Liver (tissue), 9 donors: ENCODE measurements around the gene SHFL. TPM values are rescaled to one million over a fixed set of nuclear protein-coding genes. Genes with fewer than 3 reads are reported as not detected.

Experiments used
- DNase-seq: peaks from one replicate; pipeline ENCODE4 v3.0.0-alpha.2; 2017; ENCODE audit warnings: low spot score
- H3K27ac ChIP-seq, 2 donors: one replicate each; pipeline ENCODE4 v1.7.0; 2013; ENCODE audit warnings: inconsistent platforms in 2 of 2, low read length in 2 of 2, control low read depth in 1 of 2, low read depth in 1 of 2, mild to moderate bottlenecking in 1 of 2
- H3K27me3 ChIP-seq, 4 donors: one replicate each; pipeline versions ENCODE4 v1.6.1 to v1.7.0; 2013; ENCODE audit warnings: low read length in 3 of 4, inconsistent platforms in 1 of 4, mild to moderate bottlenecking in 1 of 4, moderate library complexity in 1 of 4; ENCODE audit not compliant: control insufficient read depth in 4 of 4, insufficient read depth in 4 of 4
- H3K36me3 ChIP-seq, 4 donors: one replicate each; pipeline versions ENCODE4 v1.6.1 to v1.7.0; 2013; ENCODE audit warnings: low read length in 3 of 4, mild to moderate bottlenecking in 3 of 4, low read depth in 1 of 4, moderate library complexity in 1 of 4; ENCODE audit not compliant: control insufficient read depth in 4 of 4, insufficient read depth in 3 of 4
- H3K4me1 ChIP-seq, 4 donors: one replicate each; pipeline versions ENCODE4 v1.6.1 to v1.7.0; 2013; ENCODE audit warnings: low read length in 3 of 4, mild to moderate bottlenecking in 3 of 4, moderate library complexity in 1 of 4; ENCODE audit not compliant: control insufficient read depth in 4 of 4, insufficient read depth in 4 of 4
- H3K4me3 ChIP-seq, 3 donors: one replicate each; pipeline versions ENCODE4 v1.6.1 to v1.7.0; 2013; ENCODE audit warnings: low read length in 3 of 3, control low read depth in 1 of 3, low read depth in 1 of 3, mild to moderate bottlenecking in 1 of 3
- H3K9ac ChIP-seq, 2 donors: one replicate each; pipeline ENCODE4 v1.7.0; 2013; ENCODE audit warnings: low read length in 2 of 2, mild to moderate bottlenecking in 2 of 2, moderate library complexity in 2 of 2, control low read depth in 1 of 2, low read depth in 1 of 2
- H3K9me3 ChIP-seq, 4 donors: one replicate each; pipeline versions ENCODE4 v1.6.1 to v1.7.0; 2013; ENCODE audit warnings: low read length in 3 of 4; ENCODE audit not compliant: control insufficient read depth in 4 of 4
- ATF3 ChIP-seq: IDR thresholded peaks from 2 replicates; pipeline ENCODE4 v1.6.1; 2016; ENCODE audit warnings: antibody characterized with exemption
- CTCF ChIP-seq: fragments of 150-350 bp; IDR thresholded peaks from 2 replicates; pipeline ENCODE4 v1.5.1; 2017; ENCODE audit warnings: improper control_type of control experiment, low read depth, low read length; ENCODE audit not compliant: missing input control
- EGR1 ChIP-seq, 2 donors: IDR thresholded peaks; 2 replicates each; pipeline ENCODE4 v1.6.1; 2016 to 2018; ENCODE audit warnings: antibody characterized with exemption in 2 of 2, low read depth in 2 of 2
- FOXA1 ChIP-seq: IDR thresholded peaks from 2 replicates; pipeline ENCODE4 v1.6.1; 2016; ENCODE audit warnings: antibody characterized with exemption
- FOXA2 ChIP-seq: IDR thresholded peaks from 2 replicates; pipeline ENCODE4 v1.6.1; 2016; ENCODE audit warnings: antibody characterized with exemption
- GABPA ChIP-seq, 2 donors: IDR thresholded peaks in 1 of 2; conservative IDR thresholded peaks in 1 of 2; 2 replicates each; pipeline ENCODE4 v1.6.1; 2016; ENCODE audit warnings: antibody characterized with exemption in 2 of 2, mild to moderate bottlenecking in 1 of 2, moderate library complexity in 1 of 2
- HNF4A ChIP-seq, 2 donors: conservative IDR thresholded peaks; 2 replicates each; pipeline ENCODE4 v1.6.1; 2016; ENCODE audit warnings: antibody characterized with exemption in 2 of 2, mild to moderate bottlenecking in 2 of 2
- HNF4G ChIP-seq: IDR thresholded peaks from 2 replicates; pipeline ENCODE4 v1.6.1; 2016; ENCODE audit warnings: antibody characterized with exemption
- JUND ChIP-seq, 2 donors: IDR thresholded peaks; 2 replicates each; pipeline ENCODE4 v1.6.1; 2016; ENCODE audit warnings: antibody characterized with exemption in 2 of 2
- NR2F2 ChIP-seq: IDR thresholded peaks from 2 replicates; pipeline ENCODE4 v1.6.1; 2016; ENCODE audit warnings: antibody characterized with exemption
- RAD21 ChIP-seq, 2 donors: IDR thresholded peaks; 2 replicates each; pipeline ENCODE4 v1.6.1; 2016; ENCODE audit warnings: antibody characterized with exemption in 2 of 2, mild to moderate bottlenecking in 2 of 2
- RXRA ChIP-seq, 2 donors: IDR thresholded peaks; 2 replicates each; pipeline ENCODE4 v1.6.1; 2017 to 2018; ENCODE audit warnings: antibody characterized with exemption in 2 of 2, mild to moderate bottlenecking in 1 of 2
- SP1 ChIP-seq: IDR thresholded peaks from 2 replicates; pipeline ENCODE4 v1.6.1; 2018; ENCODE audit warnings: antibody characterized with exemption, mild to moderate bottlenecking
- TAF1 ChIP-seq: conservative IDR thresholded peaks from 2 replicates; pipeline ENCODE4 v1.6.1; 2016; ENCODE audit warnings: antibody characterized with exemption, mild to moderate bottlenecking
- YY1 ChIP-seq: IDR thresholded peaks from 2 replicates; pipeline ENCODE4 v1.6.1; 2016; ENCODE audit warnings: antibody characterized with exemption, mild to moderate bottlenecking
- ZBTB33 ChIP-seq: IDR thresholded peaks from 2 replicates; pipeline ENCODE4 v1.6.1; 2016; ENCODE audit warnings: antibody characterized with exemption
- WGBS: extraction: QIAGEN DNeasy Blood & Tissue Kit; methylation state at CpG from one replicate; pipeline ENCODE4 v1.1.7; 2013; 5-methylcytosine and 5-hydroxymethylcytosine counted together
- polyA plus RNA-seq, 2 donors: library from polyadenylated mRNA; stranded (reverse) in 1 of 2; unstranded in 1 of 2; fragments of 200-250 nt in 1 of 2; fragments of >200 nt in 1 of 2; fragmentation: Nextera tagmentation in 1 of 2; extraction: Ambion mirVana in 1 of 2; gene quantifications; one replicate each; pipeline versions ENCODE4 v1.2.1 to v1.2.3, GENCODE V29; 2013 to 2015
- total RNA-seq, 2 donors: library from RNA; depleted of rRNA; stranded (reverse); fragments of >200 nt; gene quantifications; one replicate each; pipeline ENCODE4 v1.2.3, GENCODE V29; 2014
- TF ChIP-seq, protein P1 (sequence below): IDR thresholded peaks from 2 replicates; pipeline ENCODE4 v1.6.1; 2016; ENCODE audit warnings: antibody characterized with exemption
- TF ChIP-seq, protein P2 (sequence below): IDR thresholded peaks from 2 replicates; pipeline ENCODE4 v1.6.1; 2016; ENCODE audit warnings: antibody characterized with exemption, mild to moderate bottlenecking
- donor health status: healthy.
- donor health status: healthy.
- donor health status: healthy.
- donor health status: healthy.
- donor health status: healthy.

Gene SHFL
- total RNA-seq (10 to 100 TPM; 13.1 to 87.5 TPM), polyA plus RNA-seq (100 to 1,000 TPM in 1 of 2 donors, 10 to 100 TPM in 1; 82.0 to 104 TPM)

- peak within 1 kb of the TSS; percentile 45 to 60 for H3K9ac ChIP-seq
- peak within 1 kb of the TSS; percentile 72 to 87 (median 83) for H3K4me3 ChIP-seq
- peak; percentile 84 for DNase-seq
- H3K9me3 ChIP-seq: no peaks in the 10 kb centered on the region
- peak within 1 kb of the TSS; percentile 95 to 97 for H3K27ac ChIP-seq
- H3K27me3 ChIP-seq: no peaks in the 10 kb centered on the region
- peaks cover 0 to 11% (median 11%) of the 10 kb centered on the region in 4 donors for H3K36me3 ChIP-seq
- peaks cover 4 to 39% (median 27%) of the 10 kb centered on the region in 4 donors for H3K4me1 ChIP-seq
- WGBS: 4% methylated on average over 81 of the region's 81 CpGs
- no peak for TF ChIP-seq SP1
- TF ChIP-seq, protein P1, sequence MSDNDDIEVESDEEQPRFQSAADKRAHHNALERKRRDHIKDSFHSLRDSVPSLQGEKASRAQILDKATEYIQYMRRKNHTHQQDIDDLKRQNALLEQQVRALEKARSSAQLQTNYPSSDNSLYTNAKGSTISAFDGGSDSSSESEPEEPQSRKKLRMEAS: peak; percentile 20
- TF ChIP-seq, protein P2, sequence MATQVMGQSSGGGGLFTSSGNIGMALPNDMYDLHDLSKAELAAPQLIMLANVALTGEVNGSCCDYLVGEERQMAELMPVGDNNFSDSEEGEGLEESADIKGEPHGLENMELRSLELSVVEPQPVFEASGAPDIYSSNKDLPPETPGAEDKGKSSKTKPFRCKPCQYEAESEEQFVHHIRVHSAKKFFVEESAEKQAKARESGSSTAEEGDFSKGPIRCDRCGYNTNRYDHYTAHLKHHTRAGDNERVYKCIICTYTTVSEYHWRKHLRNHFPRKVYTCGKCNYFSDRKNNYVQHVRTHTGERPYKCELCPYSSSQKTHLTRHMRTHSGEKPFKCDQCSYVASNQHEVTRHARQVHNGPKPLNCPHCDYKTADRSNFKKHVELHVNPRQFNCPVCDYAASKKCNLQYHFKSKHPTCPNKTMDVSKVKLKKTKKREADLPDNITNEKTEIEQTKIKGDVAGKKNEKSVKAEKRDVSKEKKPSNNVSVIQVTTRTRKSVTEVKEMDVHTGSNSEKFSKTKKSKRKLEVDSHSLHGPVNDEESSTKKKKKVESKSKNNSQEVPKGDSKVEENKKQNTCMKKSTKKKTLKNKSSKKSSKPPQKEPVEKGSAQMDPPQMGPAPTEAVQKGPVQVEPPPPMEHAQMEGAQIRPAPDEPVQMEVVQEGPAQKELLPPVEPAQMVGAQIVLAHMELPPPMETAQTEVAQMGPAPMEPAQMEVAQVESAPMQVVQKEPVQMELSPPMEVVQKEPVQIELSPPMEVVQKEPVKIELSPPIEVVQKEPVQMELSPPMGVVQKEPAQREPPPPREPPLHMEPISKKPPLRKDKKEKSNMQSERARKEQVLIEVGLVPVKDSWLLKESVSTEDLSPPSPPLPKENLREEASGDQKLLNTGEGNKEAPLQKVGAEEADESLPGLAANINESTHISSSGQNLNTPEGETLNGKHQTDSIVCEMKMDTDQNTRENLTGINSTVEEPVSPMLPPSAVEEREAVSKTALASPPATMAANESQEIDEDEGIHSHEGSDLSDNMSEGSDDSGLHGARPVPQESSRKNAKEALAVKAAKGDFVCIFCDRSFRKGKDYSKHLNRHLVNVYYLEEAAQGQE: peak; percentile 36
Measured at GRCh38 chr19:10085641-10086590, at the start of gene SHFL. SHFL (plus strand) TSS chr19:10086317; CDS start chr19:10086428, 111 bp downstream.

GRCh38 chr19:10036601-10037071, 49.5 kb upstream of the SHFL start:
- Histone ChIP-seq H3K9ac (no peak overlapping the region), H3K36me3 (peaks cover 0 to 3% (median 0%) of the 10 kb centered on the region in 4 donors), H3K27ac (peak overlapping the region; percentile 58 to 76), H3K4me3 (no peak overlapping the region), H3K9me3 (no peaks in the 10 kb centered on the region), H3K27me3 (no peaks in the 10 kb centered on the region), H3K4me1 (peaks cover 12 to 48% (median 27%) of the 10 kb centered on the region in 4 donors)
- no peak for DNase-seq
- TF ChIP-seq HNF4G: peak; percentile 84
- TF ChIP-seq, protein P1: peak; percentile 88
- TF ChIP-seq CTCF: no peak
- TF ChIP-seq ZBTB33: peak; percentile 86
- TF ChIP-seq NR2F2: no peak
- peak in 1 of 2 donors; percentile 53 for TF ChIP-seq RAD21 (IDR thresholded peaks at IDR 0.05)
- TF ChIP-seq RXRA (IDR thresholded peaks at IDR 0.05): peak; percentile 88 to 97
- TF ChIP-seq, protein P2: peak; percentile 72
- peak; percentile 77 for TF ChIP-seq ATF3
- TF ChIP-seq HNF4A (conservative IDR thresholded peaks at IDR 0.05): peak; percentile 90 to 91
- peak; percentile 44 for TF ChIP-seq FOXA1
- TF ChIP-seq JUND (IDR thresholded peaks at IDR 0.05): peak; percentile 76 to 88
- TF ChIP-seq EGR1 (IDR thresholded peaks at IDR 0.05; ENCODE audit: low read depth in 2 of 2): peak in 1 of 2 donors; percentile 69
- peak; percentile 93 for TF ChIP-seq SP1
- TF ChIP-seq GABPA (IDR thresholded peaks at IDR 0.05 in 1 of 2, conservative IDR thresholded peaks at IDR 0.05 in 1 of 2): peak in 1 of 2 donors; percentile 56
- TF ChIP-seq YY1: peak; percentile 86
- TF ChIP-seq TAF1: no peak
- peak; percentile 57 for TF ChIP-seq FOXA2
- WGBS: 23% methylated on average over 5 of the region's 5 CpGs
